GM12892 (cell line): ENCODE data around the gene GLCE.

ENCODE experiments used
- POLR2A ChIP-seq: IDR thresholded peaks from 2 replicates; pipeline ENCODE4 v1.6.1; 2011; ENCODE audit warnings: low read depth, low read length, control low read depth
- POLR2AphosphoS5 ChIP-seq: IDR thresholded peaks from 2 replicates; pipeline ENCODE4 v1.6.1; 2011; ENCODE audit warnings: low read depth, low read length, control low read depth

DNA sequence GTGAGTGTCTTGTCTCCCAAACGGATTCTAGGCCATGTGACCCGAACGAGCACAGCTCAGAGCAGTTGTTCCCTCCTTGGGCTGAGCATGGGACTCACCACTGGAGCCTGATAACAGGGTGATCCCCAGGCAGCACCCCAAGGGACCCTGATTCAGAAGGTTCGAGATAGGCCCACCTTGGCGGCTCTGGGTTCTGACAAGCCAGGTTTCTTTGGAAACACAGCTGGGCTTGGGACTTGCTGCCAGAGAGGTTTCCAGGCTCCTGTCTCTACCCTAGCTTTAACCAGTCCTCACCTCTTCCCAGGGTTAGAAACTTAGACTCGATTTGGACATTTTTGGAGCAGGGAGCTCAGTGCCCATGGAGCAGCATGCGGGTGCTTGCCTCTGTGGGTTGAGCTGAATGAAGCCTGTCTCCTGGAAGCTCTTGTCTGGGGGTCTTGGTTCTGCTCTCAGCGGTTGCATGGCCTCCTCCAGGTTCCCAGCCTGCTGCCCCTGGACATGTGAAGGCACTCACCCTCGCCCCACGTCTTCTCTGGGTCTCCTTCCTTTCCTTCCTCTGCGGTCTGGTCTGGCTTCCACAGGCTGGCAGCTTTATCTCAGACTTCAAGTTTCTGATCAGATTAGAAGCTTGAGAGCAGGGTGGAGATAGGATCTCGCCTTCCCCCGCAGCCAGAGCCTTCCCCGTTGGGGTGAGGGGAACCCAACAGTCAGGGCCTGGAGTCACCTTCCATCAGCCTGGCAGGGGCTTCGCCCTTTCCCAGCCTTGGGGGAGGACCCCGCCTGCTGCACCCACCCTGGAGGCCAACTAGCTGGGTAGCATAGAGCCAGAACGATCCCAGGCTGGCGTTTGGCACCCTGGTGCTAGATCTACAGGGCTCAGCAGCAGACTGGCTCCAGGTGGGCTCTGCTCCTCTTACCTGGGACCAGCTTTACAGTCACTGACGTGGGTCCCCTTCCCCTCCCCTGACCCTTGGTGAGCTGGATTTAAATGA lies 159.2 kb downstream of the GLCE start:
- TF ChIP-seq POLR2A (no peak), POLR2AphosphoS5 (no peak)
